Measurements from ENCODE around the gene BCL2A1.
"Not testable (repeated sequence)": the region's sequence is repeated elsewhere in the genome, so short reads cannot be mapped to it uniquely, and the experiment has no call there.

Gene BCL2A1

DNA sequence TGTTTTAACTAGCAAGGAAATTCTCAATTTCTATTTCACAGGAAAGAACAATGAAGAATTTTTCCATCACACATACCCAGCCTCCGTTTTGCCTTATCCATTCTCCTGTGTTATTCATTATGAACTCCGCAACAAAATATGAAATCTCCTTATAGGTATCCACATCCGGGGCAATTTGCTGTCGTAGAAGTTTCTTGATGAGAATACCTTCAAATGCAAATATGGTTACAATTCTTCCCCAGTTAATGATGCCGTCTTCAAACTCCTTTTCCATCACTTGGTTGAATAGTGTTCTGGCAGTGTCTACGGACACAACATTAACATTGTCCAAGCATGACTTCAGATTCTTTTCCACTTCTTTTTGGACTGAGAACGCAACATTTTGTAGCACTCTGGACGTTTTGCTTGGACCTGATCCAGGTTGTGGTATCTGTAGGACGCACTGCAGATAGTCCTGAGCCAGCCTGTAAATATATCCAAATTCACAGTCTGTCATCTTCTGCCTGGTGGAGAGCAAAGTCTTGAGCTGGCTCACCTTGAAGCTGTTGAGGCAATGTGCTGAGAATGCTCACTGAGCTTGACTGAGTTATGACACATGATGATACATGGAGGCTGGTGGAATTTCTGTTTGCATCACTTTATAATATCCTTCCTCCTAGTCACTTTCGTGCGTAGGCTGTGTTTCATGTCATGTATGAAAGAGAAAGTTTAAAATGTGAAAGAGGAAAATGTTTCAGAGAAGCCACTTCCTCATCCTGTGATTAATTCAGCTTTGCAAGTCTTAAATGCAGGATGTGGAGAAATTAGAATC is at the start of gene BCL2A1:
TSS of gene BCL2A1 (minus strand) at position 573 of the 811 bp plus-strand sequence. CDS start at position 496, 77 bp downstream.
- DNase-seq = peak; percentile 46

DNA sequence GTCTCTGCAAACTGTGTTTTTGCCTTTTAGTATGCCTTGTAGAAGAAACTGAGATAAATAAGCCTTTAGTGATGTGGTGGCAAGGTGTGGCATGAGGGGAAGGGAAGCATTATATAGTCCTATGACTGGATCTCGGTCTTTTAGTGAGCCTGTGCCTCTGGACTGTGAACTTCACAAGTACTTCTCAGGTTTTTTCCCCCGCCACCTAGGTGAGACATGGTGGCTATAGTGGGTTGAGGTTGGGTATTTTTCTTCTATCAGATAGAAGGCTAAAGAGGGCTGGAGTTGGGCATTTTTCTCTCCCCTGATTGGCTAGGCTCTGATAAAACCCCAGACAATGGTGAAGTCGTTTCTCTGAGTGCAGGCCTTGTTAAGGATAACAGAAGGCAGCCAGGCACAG is 49.7 kb upstream of the BCL2A1 start:
- no peak for DNase-seq

GRCh38 chr15:80020149-80020548 is 49.2 kb upstream of the BCL2A1 start:
- DNase-seq = not testable (repeated sequence)

- DNase-seq = no peak
Measured at GRCh38 chr15:80019168-80019745, 48.3 kb upstream of the BCL2A1 start.

DNA sequence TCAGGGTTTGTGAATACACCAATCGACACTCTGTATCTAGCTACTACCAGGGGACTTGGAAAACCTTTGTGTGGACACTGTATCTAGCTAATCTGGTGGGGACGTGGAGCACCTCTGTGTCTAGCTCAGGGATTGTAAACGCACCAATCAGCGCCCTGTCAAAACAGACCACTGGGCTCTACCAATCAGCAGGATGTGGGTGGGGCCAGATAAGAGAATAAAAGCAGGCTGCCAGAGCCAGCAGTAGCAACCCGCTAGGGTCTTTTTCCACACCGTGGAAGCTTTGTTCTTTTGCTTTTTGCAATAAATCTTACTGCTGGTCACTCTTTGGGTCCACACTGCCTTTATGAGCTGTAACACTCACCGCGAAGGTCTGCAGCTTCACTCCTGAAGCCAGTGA is 46.1 kb upstream of the BCL2A1 start:
- DNase-seq = not testable (repeated sequence)

- not testable (repeated sequence) for DNase-seq
Measured at GRCh38 chr15:80016506-80016905, 45.5 kb upstream of the BCL2A1 start.

DNA sequence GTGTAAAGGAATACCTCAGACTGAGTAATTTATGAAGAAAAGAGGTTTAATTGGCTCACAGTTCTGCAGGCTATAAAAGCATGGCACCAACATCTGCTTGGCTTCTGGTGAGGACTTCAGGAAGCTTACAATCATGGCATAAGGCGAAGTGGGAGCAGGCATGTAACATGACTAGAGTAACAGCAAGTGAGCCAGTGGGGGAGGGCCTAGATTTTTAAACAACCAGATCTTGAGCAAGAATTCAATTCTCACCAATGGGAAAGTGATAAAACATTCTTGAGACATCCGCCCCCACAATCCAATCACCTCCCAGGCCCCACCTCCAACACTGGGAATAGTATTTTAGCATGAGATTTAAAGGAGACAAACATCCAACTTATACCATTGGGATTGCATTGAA is 44.2 kb upstream of the BCL2A1 start:
- no peak for DNase-seq

DNA sequence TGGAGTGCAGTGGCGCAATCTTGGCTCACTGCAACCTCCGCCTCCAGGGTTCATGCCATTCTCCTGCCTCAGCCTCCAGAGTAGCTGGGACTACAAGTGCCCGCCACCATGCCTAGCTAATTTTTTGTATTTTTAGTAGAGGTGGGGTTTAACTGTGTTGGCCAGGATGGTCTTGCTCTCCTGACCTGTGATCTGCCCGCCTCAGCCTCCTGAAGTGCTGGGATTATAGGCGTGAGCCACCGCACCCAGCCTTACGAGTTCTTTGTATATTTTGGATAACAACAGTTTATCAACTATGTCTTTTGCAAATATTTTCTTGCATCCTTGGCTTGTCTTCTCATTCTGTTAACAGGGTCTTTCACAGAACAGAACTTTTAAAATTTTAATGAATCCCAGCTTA is 43.2 kb upstream of the BCL2A1 start:
- DNase-seq = not testable (repeated sequence)

DNA sequence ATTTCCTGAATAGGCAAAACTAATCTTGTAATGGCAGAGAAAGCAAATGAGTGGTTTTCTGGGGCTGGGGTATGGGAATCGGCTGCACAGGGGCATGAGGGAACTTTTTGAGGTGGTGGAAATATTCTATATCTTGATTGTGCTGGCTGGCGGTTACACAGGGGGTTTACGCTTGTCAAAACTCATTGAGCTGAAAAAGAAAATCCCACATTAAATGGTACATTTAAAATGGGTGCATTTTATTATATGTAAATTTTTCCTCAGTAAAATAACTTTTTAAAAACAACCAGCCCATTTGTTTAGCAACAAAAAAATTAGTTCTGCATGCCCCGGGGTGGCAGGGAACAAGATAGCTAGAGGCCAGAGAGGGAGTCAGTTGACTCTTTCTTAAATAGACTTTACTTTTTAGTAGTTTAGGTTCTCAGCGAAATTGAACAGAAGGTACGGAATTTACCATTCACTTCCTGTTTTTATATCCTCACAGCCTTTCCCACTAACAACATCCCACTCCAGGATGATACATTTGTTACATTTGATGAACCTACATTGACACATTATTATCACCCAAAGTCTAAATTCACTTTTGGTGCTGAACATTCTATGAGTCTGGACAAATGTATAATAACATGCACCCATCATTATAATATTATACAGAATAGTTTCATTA is 41.2 kb upstream of the BCL2A1 start:
- DNase-seq = no peak

GRCh38 chr15:80011596-80011995 is 40.6 kb upstream of the BCL2A1 start:
- DNase-seq = no peak

GRCh38 chr15:80011041-80011523 is 40.1 kb upstream of the BCL2A1 start:
- DNase-seq = not testable (repeated sequence)

GRCh38 chr15:80010131-80010673 is 39.2 kb upstream of the BCL2A1 start:
- no peak for DNase-seq

- DNase-seq = no peak
Measured at GRCh38 chr15:80007532-80007931, 36.5 kb upstream of the BCL2A1 start.

GRCh38 chr15:80006946-80007345 is 36.0 kb upstream of the BCL2A1 start:
- DNase-seq = no peak

DNA sequence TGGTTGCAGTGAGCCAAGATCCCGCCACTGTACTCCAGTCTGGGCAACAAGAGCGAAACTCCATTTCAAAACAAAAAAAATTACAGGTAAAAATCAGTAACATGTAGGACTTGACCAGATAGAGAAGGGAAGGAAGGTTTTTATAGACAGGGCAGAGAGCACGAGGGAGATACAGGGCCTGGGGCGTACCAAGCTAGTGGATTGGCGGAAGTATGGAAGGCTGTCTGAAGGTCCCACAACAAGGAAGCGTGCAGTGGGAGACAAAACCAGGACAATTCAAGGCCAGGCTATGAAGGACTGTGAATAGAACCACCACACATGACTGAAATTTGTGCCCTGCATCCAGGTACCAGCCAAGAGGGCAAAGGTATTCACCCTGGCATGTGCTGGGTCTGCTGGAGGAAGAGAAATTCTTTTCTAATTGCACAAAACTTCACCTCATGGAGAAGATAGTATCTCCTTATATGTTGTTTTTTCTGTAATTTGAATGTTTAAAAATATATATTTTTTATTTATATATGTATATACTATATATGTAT is 33.0 kb upstream of the BCL2A1 start:
- no peak for DNase-seq

DNA sequence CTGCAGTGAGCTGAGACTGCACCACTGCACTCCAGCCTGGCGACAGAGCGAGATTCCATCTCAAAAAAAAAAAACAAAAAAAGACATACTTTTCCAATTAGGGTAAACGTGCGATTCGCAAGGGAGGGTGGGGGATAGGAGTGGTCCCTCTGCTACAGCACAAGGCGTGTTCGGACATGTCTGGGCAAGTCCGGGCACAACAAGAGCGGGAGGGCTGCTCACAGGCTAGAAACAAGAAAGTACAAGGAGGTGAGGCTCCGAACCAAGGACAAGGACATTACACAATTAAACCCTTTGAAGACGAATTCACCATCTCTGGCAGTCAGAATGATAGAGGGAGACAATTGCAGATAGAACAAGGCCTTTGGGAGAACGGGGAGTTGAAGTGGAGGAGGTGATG is 32.2 kb upstream of the BCL2A1 start:
- DNase-seq = no peak

GRCh38 chr15:80002267-80002666 is 31.3 kb upstream of the BCL2A1 start:
- no peak for DNase-seq

GRCh38 chr15:79994615-79995014 is 23.6 kb upstream of the BCL2A1 start:
- no peak for DNase-seq

- no peak for DNase-seq
Measured at GRCh38 chr15:79991826-79992225, 20.8 kb upstream of the BCL2A1 start.

GRCh38 chr15:79990997-79991334 is 20.0 kb upstream of the BCL2A1 start:
- DNase-seq = no peak

DNA sequence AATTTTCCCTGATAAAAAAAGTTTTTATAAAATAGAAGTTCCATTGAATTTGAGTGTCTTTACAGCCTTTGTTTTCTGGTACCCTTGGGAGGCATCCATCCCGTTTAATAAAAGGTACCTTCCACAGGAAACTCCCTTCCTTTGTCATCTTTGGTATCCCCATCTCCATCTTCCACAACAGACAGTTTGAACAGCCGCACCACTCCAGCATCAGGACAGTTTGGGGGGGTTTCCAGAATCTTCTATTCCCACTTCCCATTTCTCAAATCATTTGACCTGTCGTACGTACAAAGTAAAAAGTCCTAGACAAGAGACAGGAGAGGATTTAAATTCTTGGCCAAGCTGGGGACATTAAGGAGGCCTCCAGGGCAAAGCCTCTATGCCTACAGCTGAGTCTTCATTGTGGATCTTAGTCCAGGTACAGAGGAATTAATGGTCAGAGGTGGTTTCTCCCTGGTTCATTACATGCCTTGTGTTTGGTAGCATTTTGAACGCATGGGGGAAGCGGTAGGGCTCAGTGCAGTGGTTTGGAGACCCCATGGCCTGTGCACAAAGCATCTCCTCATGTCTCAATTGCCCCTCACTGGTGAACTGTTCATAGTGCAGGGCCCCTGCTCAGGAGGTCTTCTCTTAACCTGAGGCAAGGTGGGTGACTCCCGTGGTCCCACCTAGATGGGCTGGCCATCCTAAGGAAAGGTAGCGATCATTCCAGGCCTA is 19.4 kb upstream of the BCL2A1 start:
- no peak for DNase-seq

DNA sequence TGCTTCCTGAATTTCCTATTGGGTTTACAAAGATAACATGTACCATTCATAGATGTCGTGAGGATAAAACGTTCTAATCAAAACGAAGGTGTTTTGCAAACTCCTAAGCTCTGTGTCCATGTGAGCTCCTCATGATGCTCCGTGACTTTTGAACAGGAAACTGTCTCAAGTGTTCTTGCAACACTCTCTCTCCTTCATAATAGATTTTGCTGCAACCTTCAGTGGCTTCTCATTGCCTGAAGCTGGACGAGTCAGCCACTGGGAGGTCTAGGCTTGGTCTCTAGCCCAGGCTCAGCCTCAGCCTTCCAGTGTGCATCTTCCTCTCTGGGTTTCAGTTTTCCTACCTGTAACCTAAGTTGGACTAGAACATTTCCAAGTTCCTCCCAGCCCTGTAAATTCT is 18.7 kb upstream of the BCL2A1 start:
- no peak for DNase-seq

GRCh38 chr15:79989183-79989582 is 18.2 kb upstream of the BCL2A1 start:
- DNase-seq = no peak
